HEK293 (cell line): Measurements from ENCODE around the gene AARSD1.

Source experiments
- ATF2 ChIP-seq: fragments of 450-650 bp; formaldehyde crosslinking; IDR thresholded peaks from 2 replicates; pipeline ENCODE4 v1.5.1; 2016; ENCODE audit warnings: missing biosample characterization, missing genetic modification characterization, low read depth
- BCL11B ChIP-seq: fragments of 450-650 bp; formaldehyde crosslinking; IDR thresholded peaks from 2 replicates; pipeline ENCODE4 v1.5.1; 2016; ENCODE audit warnings: low read depth, missing biosample characterization, missing genetic modification characterization
- HOXC10 ChIP-seq: sonication (generic); formaldehyde crosslinking; IDR thresholded peaks from 2 replicates; pipeline ENCODE4 v1.8.1; 2023; ENCODE audit warnings: mild to moderate bottlenecking, missing genetic modification reagents
- PBX3 ChIP-seq: sonication (generic); formaldehyde crosslinking; IDR thresholded peaks from 2 replicates; pipeline ENCODE4 v1.8.1; 2022; ENCODE audit warnings: mild to moderate bottlenecking, moderate library complexity, missing genetic modification reagents
- PRDM2 ChIP-seq: fragments of 450-650 bp; formaldehyde crosslinking; IDR thresholded peaks from 2 replicates; pipeline ENCODE4 v1.5.1; 2016; ENCODE audit warnings: missing biosample characterization, missing genetic modification characterization, borderline replicate concordance
- REST ChIP-seq: fragments of 450-650 bp; formaldehyde crosslinking; IDR thresholded peaks from 2 replicates; pipeline ENCODE4 v1.5.1; 2016; ENCODE audit warnings: missing biosample characterization, missing genetic modification characterization
- ZBTB49 ChIP-seq: fragments of 450-650 bp; formaldehyde crosslinking; IDR thresholded peaks from 2 replicates; pipeline ENCODE4 v1.5.1; 2016; ENCODE audit warnings: missing biosample characterization, missing genetic modification characterization, low read depth
- ZFHX2 ChIP-seq: fragments of 450-650 bp; formaldehyde crosslinking; conservative IDR thresholded peaks from 2 replicates; pipeline ENCODE4 v1.5.1; 2016; ENCODE audit warnings: missing biosample characterization, missing genetic modification characterization
- ZFP37 ChIP-seq: fragments of 450-650 bp; formaldehyde crosslinking; IDR thresholded peaks from 2 replicates; pipeline ENCODE4 v1.5.1; 2016; ENCODE audit warnings: missing biosample characterization, missing genetic modification characterization
- ZNF10 ChIP-seq: fragments of 450-650 bp; formaldehyde crosslinking; IDR thresholded peaks from 2 replicates; pipeline ENCODE4 v1.5.1; 2017; ENCODE audit warnings: missing biosample characterization, missing genetic modification characterization
- ZNF138 ChIP-seq: fragments of 450-650 bp; formaldehyde crosslinking; IDR thresholded peaks from 2 replicates; pipeline ENCODE4 v1.5.1; 2016; ENCODE audit warnings: missing biosample characterization, missing genetic modification characterization, borderline replicate concordance
- ZNF223 ChIP-seq: fragments of 450-650 bp; formaldehyde crosslinking; IDR thresholded peaks from 2 replicates; pipeline ENCODE4 v1.5.1; 2016; ENCODE audit warnings: missing biosample characterization, missing genetic modification characterization
- ZNF23 ChIP-seq: fragments of 450-650 bp; formaldehyde crosslinking; IDR thresholded peaks from 2 replicates; pipeline ENCODE4 v1.5.1; 2016; ENCODE audit warnings: missing biosample characterization, missing genetic modification characterization, borderline replicate concordance
- ZNF24 ChIP-seq: fragments of 450-650 bp; formaldehyde crosslinking; IDR thresholded peaks from 2 replicates; pipeline ENCODE4 v1.5.1; 2016; ENCODE audit warnings: missing biosample characterization, missing genetic modification characterization
- ZNF266 ChIP-seq: fragments of 450-650 bp; formaldehyde crosslinking; IDR thresholded peaks from 2 replicates; pipeline ENCODE4 v1.5.1; 2016; ENCODE audit warnings: missing biosample characterization, missing genetic modification characterization, low read depth
- ZNF292 ChIP-seq: fragments of 450-650 bp; formaldehyde crosslinking; IDR thresholded peaks from 2 replicates; pipeline ENCODE4 v1.5.1; 2016; ENCODE audit warnings: low read depth, missing biosample characterization, missing genetic modification characterization, borderline replicate concordance
- ZNF341 ChIP-seq: fragments of 450-650 bp; formaldehyde crosslinking; IDR thresholded peaks from 2 replicates; pipeline ENCODE4; 2016; ENCODE audit warnings: low read depth, missing biosample characterization, missing genetic modification characterization
- ZNF394 ChIP-seq: fragments of 450-650 bp; formaldehyde crosslinking; IDR thresholded peaks from 2 replicates; pipeline ENCODE4 v1.5.1; 2016; ENCODE audit warnings: missing biosample characterization, missing genetic modification characterization, mild to moderate bottlenecking, moderate library complexity, borderline replicate concordance
- ZNF561 ChIP-seq: fragments of 450-650 bp; IDR thresholded peaks from 2 replicates; pipeline ENCODE4 v1.5.1; 2018; ENCODE audit warnings: missing biosample characterization, missing genetic modification characterization, borderline replicate concordance
- ZNF571 ChIP-seq: fragments of 450-650 bp; formaldehyde crosslinking; IDR thresholded peaks from 2 replicates; pipeline ENCODE4 v1.5.0; 2017; ENCODE audit warnings: missing biosample characterization, missing genetic modification characterization
- ZNF596 ChIP-seq: fragments of 450-650 bp; IDR thresholded peaks from 2 replicates; pipeline ENCODE4 v1.5.0; 2018; ENCODE audit warnings: missing biosample characterization, mild to moderate bottlenecking, missing genetic modification characterization, moderate library complexity
- ZNF654 ChIP-seq: fragments of 450-650 bp; formaldehyde crosslinking; IDR thresholded peaks from 2 replicates; pipeline ENCODE4 v1.5.1; 2016; ENCODE audit warnings: low read depth, missing biosample characterization, missing genetic modification characterization
- ZNF660 ChIP-seq: fragments of 450-650 bp; IDR thresholded peaks from 2 replicates; pipeline ENCODE4 v1.5.1; 2018; ENCODE audit warnings: missing biosample characterization, mild to moderate bottlenecking, missing genetic modification characterization
- ZNF777 ChIP-seq: fragments of 450-650 bp; formaldehyde crosslinking; IDR thresholded peaks from 2 replicates; pipeline ENCODE4 v1.5.1; 2017; ENCODE audit warnings: missing biosample characterization, missing genetic modification characterization, borderline replicate concordance

Gene AARSD1

GRCh38 chr17:42980766-42981397 is 16.6 kb upstream of the AARSD1 start (continued):
- peak; percentile 46; the same call in 1 of the 2 replicates for TF ChIP-seq ZNF394 (tag by site-specific recombination)
- TF ChIP-seq ZNF561 (tag by site-specific recombination): no peak
- TF ChIP-seq ZNF10 (tag by site-specific recombination): no peak
- TF ChIP-seq ZFP37 (tag by site-specific recombination): peak; percentile 75; the same call in 1 of the 2 replicates
- peak; percentile 34; the same call in 1 of the 2 replicates for TF ChIP-seq ZNF660 (tag by site-specific recombination)
- no peak for TF ChIP-seq ZBTB49 (tag by site-specific recombination)
- TF ChIP-seq ZNF23 (tag by site-specific recombination): no peak
- no peak for TF ChIP-seq ZNF138
- no peak for TF ChIP-seq ZNF571 (tag by site-specific recombination)
- TF ChIP-seq ZNF654: no peak
- TF ChIP-seq BCL11B (tag by site-specific recombination): no peak
- 0 out of 2 replicates have a peak, but pooled peaks have one; percentile 42 for TF ChIP-seq PBX3 (CRISPR knock-in tag)
- 0 out of 2 replicates have a peak, but pooled peaks have one; percentile 33 for TF ChIP-seq ZNF24
- TF ChIP-seq ZNF223: no peak
- no peak for TF ChIP-seq ZNF596 (tag by site-specific recombination)
- TF ChIP-seq ZNF292 (tag by site-specific recombination): no peak
- peak; percentile 68 for TF ChIP-seq ZFHX2 (tag by site-specific recombination)
- 0 out of 2 replicates have a peak, but pooled peaks have one; percentile 32 for TF ChIP-seq HOXC10 (CRISPR knock-in tag)
- peak; percentile 24; the same call in 1 of the 2 replicates for TF ChIP-seq REST (tag by site-specific recombination)
- TF ChIP-seq ZNF341 (tag by site-specific recombination): peak; percentile 8; the same call in 1 of the 2 replicates
- 0 out of 2 replicates have a peak, but pooled peaks have one; percentile 88 for TF ChIP-seq PRDM2 (tag by site-specific recombination)
- 0 out of 2 replicates have a peak, but pooled peaks have one; percentile 27 for TF ChIP-seq ZNF777 (tag by site-specific recombination)
- TF ChIP-seq ZNF266: no peak
- peak; percentile 74 for TF ChIP-seq ATF2 (tag by site-specific recombination)
